Measurements from ENCODE around the gene INPP4A.

Gene INPP4A

DNA sequence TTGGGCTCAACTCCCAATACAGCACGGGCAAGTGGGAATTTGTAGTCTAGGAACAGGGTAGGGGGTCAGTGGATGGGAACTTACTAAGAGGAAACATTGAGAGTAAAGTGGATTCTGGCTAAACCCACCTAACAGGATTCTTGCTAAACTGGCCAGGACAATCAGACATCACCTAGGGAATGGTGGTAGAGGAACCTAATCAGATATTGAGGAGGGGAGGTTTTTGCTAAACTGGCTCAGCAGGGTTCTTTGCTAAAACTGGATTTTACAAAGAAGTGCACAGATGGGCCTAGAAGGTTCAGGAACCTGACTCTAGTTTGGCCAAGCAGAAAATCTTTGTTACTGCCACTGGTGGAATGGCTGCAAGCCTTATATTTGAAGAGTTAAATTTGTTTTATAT, 55.9 kb downstream of the INPP4A start:
- DNase-seq = no peak

DNA sequence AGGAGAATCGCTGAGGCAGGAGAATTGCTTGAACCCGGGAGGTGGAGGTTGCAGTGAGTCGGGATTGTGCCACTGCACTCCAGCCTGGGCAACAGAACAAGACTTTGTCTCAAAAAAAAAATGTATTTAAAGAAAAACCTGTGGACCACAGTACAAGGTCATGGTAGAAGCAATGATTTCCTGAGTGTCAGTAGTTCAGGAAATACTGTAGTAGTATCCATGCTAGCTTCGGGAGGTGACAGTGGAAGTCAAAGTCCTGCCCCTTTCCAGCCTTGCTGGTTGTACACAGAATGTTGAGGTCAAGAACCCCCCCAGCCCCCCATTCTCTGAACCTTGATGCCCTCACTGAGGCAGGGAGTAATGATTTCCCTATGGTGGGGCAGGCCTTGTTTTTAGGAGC, 56.6 kb downstream of the INPP4A start:
- DNase-seq = no peak

DNA sequence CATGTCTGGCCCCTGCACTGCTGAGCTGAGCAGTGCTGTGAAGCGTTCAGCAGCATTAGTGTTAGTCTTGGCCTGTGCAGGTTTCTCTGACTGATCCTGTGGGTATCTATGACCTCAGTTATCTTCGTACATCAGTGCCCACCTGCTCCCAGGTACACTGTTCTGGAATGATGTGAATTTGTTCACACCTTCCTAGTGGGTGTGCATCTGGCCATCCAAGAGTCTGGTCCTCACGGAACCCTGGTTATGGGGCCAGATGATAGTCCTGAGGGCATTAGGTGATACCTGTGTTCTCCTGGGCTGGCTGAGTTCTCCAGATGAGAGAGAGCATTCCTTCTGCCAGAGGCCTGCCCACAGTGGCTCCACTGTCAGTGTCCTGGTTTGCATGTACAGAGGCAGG, 57.2 kb downstream of the INPP4A start:
- no peak for DNase-seq

DNA sequence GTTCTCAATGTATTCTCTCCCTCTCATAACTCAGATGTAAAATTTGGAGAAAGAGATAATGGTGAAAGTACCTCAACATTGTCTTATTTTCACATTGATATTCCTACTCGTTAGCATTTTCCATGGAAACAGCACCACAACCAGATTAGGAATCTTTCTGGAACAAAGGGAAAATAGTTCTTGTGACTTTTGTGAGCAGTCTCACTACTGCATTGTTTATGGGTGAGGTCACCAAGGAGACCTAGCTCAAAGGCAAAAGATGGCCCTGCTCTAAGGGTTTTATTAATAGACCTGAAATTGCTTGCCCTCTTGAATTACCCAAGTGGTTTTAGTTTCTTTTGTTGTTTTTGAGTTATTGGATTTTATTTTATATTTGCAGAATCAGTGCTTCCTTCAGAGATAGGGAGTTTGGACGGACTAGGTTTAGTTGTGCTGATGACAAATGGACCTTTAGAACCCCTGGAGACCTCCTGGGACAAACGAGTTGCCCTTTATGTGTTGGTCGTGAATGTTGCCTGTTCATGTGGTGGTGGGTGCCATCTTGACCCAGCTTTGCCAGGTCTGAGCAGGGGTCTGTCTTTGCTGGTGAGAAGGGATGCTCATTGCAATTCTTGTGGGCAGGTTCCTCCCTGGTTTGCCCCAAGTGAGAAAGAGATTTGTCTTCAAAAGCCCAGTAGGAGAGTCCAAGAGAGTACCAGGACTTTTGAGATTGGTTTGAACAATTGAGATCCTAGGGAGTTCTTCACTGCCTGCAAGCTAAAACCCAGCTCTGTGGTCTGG, 58.1 kb downstream of the INPP4A start:
- no peak for DNase-seq

DNA sequence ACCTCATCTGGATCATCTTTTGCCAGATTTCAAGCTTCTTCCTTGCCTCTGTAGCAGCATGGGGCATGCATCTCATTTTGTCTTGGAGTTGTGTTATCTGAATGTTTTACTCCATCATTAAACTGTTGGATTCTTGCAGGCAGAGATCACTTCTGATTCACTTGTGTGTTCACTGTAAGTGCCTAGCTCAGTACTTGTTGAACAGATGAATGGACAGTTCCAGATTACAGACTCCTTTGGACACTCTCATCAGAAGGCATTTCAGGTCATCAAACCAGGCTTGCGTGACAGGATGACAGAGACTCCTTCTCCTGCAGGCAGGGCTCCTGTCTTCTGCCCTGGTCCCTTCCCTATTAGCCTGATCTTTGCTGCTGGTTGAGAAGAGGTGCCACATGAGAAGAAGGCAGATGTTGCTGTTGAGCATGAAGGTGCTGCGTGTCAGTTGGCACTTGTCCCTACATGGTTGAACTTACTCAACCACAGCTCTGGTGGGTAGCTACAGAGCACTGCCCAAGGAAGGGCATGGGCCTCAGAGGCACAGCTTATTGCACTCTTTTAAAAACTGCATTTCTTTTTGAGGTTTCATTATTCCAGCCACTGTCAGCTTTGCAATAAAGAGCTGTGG, 58.9 kb downstream of the INPP4A start:
- no peak for DNase-seq

DNA sequence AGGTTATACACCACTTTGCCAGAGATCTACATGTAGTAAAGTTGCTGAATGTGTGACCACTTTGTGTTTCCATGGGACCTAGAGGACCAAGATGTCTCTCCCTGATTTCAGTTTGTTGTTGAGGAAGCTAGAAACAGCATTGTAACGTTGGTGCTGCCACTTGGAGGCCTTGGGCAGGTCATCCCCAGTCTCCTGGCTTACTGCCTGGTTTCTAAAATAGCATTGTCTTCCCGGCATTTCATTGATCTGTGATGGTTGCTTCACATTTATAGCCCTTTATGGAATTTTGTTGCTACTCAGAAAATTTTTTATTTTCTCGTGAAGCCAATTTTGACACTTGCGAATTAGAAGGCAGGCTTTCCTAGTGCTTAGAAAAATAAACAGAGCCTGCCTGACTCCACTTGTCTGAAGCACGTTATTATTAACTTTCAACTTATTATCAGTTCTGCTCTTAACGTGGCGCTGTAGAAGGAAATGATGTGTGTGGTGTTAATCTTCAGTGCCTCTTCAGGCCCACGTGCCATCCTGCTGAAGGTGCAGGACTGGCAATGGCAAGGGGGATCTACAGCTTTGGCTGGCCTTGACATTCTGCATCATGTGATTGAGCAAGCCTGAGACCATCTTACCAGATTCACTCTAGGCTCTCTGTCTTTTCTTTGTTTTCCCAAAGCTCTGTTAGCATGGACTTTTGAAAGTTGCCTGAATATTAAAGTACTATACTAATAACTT, 59.9 kb downstream of the INPP4A start:
- no peak for DNase-seq

DNA sequence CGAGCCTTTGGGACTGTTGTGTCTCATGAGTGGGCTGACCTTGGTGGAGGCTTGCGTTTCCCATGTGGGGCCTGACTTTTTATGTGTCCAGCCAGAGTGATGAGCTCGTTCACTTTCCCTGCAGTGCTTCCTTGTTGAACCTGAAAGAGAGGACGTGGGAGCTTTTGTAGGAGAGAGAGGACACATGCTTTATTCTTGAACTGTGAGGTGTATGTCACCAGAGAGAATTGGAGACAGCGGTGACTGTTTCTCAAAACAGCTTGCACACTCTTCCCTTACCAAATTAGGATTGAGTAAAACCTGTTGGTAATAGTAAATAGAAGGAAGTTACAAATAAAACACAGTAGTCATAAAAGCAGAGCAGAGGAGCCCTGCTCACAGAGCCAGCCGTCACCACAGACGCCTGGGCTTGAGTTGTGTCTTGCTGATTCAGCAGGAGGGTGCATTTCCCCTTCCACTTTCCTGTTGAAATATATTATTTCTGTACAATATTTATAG, 60.7 kb downstream of the INPP4A start:
- DNase-seq = no peak

DNA sequence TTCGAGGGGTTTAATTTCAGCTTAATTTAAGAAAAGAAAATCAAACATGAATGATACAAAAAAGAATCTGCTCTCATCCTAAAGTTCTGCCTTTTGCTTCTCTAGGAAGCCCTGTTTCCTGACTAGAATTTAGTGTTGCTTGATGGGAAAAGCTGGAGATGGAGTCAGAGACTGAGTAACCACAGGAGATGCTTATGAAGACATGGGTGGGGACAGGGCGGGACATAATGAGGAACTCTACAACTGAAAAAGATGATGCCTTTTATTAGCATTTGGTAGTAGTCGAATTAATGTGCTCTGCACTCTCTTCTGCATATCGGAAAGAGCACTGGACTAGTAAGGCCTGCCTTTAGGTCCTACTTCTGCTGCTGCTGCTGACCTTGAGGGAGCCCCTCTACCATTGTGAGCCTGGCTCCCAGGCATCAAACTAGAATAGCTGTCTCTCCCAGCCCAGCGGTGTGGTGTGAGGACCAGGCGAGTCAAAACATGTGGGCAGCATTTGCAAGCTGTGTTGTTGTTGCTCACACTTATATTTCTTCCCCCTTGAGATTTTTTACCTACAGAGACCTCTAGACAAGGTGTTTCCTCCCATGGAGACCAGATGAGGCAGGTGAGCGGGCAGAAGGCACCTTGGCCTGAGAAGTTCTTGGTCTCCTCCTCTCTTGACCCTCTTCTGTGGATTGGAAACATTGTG, 61.5 kb downstream of the INPP4A start:
- no peak for DNase-seq

DNA sequence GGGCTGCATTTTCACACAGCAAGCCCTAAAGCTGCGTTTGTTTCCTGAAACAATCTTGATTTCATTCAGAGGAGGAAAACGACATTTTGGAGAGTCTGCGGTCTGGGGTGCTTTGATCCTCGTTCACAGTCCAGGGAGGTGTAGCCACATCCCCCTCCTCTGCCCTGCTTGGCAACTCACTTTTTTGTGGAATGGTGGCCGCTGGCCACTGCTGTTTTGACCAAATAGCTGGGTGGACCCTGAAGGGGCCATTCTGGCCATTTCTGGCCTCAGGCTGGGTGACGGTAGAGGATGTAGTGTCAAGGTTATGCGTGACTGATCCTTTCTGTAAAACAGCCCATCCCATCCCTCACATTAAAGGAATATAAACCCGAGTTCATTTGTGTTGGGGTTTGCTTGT, 62.2 kb downstream of the INPP4A start:
- no peak for DNase-seq

DNA sequence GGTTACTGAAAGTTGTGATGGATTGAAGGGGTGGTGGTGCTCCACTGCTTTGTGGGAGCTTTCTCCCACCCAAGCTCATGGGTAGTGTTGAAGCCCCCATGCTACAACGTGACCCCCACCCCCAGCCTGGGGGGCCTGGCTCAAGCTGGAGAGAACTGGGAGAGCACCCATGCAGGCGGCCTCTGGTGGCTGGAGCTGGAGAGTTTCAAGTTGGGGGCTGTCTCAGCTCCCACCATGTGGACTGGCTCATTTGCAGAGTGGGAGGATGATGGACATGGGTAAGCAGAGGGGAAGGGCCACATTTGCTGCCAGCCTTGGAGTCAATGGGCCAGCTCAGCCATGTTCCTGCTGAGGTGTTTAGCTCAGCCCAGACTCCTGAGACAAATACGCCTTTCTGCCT, 62.8 kb downstream of the INPP4A start:
- no peak for DNase-seq

DNA sequence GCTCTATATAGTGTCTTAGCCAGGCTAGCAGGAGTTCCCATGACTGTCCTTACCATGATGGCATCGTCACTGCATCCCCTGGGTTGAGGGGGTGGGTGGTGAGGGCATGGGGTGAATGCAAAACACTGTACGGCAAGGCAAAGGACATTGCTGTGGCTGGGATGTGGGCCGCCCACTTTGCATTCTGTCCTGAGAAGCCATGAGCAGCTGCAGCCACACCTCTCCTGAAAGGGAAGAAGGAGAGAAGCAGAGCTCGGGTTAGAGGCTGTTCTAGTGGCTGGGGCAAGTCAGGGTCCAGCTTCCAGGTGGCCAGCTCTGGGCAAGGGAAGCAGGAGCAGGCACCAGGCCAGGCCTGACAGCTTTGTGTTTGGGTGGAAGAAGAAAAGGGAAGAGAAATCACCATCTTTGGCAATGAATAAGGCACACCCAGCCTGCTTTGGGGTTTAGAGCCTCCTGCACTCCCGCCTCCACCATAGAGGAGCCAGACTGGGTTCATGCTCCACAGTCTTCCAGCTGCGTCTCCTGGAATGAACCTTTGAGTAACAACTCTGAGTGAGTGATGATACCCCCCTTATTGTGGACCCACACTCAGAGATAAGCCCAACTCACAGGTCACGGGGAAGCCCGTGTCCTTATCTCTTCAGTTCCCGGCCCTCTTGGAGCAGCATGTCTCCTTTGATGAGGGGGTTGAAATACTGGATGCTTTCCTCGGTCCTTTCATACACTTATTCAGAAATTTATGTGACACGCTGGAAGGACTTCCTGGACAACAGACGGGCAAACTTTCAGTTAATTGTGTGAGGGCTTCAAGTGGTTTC, 63.4 kb downstream of the INPP4A start:
- DNase-seq = no peak

DNA sequence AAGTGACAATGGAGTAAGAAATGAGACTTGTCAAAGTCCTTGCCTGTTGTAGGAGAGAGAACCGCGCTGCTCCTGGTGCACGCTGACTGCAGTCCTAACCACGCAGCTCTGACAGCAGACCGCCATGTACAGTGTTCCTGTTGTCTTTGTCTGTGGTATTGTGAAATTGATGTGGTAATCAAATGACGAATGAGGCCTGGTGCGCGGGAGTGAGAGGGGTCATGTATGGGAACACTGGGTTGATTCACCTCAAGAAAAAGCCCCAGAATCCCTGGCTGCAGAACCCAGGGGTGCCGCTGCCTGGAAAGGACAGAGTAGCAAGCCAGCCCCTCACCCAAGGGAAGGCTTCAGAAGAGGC, 64.0 kb downstream of the INPP4A start:
- no peak for DNase-seq

DNA sequence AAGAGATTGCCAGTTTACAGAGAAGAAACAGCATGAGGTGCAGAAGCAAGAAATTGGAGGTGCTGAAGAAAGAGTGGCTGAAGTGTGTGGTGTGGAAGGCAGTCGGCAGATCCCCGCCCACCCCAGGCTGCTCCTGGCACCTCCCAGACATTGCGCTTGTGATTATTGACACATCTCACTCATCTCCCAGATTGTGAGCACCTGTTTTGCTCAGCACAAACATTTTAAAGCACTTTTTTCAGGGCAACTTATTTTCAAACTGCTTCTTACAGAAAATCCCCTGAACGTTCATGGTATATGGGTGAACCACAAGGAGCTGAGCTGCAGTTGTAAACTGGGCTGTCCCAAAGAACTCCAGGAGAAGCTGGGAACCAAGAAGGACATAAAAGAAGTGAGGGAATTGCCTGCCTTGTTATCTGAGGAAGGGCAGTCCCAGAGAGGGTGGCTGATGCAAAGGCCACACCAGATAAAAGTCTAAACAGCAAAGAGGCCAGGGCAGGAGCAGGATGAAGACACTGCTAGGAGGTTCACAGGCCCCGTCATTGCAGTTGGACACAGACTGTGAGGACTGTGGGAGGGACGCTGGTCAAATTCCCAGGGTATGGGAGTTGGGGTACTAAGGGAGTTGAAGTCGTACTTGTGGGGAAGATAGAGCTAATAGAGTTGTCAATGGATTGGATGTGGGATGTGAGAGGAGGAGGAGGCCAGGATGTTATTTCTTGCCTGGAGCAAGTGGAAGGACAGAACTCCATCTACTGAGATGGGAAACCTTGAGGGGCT, 65.1 kb downstream of the INPP4A start:
- no peak for DNase-seq

DNA sequence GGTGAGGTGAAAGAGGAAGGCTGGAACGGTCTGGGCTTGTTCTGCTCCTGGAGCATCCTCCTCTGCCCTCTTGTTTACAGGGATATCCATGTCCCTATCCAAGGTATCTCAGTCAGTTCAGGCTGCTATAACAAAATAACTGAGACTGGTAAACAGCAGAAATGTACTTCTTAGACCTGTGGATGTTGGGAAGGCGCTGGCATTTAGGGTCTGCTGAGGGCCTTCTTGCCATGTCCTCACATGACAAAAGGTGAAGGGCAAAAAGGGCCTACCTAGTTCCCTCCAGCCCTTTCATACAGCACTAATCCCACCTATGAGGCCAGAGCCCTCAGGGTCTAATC, 65.6 kb downstream of the INPP4A start:
- DNase-seq = no peak

DNA sequence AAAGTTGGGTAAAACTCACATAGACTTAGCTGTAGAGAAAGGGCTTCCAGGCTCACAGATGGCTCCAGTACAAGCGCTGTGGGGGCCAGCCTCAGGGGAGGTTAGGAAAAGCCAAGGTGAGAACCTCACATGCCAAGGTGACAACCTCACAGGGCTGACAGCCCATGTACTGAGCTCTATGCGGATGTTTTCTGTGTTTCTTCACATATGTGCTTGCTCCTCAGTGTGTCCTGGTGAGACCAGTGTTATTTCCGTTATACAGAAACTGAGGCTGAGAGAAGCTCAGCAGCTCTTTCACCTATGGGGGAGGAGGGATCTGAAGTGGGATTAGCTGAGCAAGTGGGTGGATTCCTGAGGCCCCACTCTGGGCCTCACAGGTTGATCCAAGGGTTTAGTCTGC, 67.3 kb downstream of the INPP4A start:
- DNase-seq = no peak

DNA sequence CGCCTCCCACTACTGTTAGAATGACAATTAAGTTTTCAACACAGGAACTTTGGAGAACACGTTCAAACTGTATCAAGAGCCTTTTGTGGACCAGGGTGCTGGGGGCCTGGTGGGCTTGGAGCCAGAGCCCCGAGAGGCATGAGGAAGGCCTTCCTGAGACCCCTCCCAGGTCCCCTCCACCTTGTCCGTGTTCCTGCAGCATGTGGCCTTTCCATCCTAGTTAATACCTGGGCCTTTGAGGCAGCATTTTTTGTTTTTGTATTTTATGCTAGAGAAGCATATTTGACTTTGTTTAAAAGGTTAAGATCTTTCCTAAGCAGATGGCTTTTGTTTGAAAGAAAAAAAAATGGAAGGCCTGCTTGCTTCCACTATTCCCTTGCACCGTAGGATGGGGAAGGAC, 68.0 kb downstream of the INPP4A start:
- DNase-seq = no peak

DNA sequence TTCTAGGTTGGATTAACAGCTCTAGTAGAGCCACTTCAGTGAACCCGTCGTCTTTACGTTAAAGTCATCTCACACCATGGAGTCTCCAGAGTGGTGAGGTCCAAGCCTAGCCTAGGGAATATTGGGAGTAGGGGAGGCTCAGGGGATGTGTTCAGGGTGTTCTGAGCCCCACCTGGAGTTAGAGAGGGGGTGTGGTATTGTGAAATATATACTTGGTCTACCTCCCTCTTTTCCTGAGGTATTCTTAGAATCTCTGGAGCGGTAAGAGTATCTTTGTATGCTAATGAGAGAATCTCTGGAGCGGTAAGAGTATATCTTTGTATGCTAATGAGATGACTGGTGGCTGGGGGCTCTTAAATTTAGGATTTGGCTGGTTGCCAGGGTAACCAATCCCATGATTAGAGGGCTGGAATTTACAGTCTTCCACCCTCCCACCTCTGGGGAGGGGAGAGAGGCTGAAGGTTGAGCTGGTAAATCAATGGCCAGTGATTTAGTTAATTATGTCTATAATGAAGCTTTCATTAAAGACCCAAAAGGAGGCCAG, 69.5 kb downstream of the INPP4A start:
- DNase-seq = no peak

DNA sequence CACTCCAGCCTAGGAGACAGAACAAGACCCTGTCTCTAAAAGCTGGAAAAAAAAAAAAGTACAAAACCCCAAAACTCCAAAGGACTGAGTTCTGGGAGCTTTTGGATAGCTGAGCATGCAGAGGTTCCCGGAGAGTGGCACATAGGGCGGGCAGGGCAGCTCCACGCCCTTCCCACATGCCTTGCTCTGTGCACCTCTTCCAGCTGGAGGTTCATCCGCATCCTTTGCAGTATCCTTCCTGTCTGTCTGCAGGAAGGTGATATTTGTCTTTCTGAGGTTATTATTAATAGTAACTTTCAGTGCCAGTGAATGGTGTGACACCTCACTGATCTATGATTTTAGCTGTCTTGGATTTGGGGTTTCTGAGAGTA, 70.2 kb downstream of the INPP4A start:
- DNase-seq = no peak

DNA sequence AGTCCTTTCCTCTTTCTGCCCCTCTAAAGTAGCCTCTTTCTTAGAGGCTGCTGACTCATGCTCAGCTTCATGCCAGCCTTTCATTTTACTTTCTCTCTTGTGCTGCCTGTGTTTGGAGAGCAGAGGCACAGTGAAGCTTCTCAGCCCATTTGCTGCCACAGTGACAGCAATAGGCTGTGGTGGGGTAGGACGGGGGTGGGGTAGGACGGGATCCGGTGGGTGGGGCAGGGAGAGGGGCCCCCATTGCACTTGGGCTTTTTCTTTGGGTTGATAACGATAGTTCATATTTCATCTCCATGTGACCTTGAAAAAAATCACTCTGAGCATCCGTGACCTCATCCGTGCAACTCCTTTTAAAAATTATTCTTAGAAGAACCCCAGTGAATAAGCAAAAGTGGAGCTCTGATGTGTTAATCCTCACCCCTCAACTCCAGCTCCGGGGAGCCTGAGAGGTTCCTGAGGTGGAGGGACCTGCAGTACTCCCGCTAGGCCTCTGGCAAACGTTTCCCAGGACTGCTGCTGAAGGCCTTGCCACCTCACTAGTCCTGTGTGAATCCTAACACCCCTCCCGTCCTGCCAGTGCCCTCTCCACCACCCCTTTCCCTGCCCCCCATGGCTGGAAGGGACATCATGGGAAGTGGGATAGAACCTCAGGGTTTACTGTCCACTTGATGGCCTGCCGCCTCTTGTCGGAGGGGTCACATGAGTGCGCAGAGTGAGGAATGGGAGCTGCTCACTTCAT, 70.8 kb downstream of the INPP4A start:
- no peak for DNase-seq

DNA sequence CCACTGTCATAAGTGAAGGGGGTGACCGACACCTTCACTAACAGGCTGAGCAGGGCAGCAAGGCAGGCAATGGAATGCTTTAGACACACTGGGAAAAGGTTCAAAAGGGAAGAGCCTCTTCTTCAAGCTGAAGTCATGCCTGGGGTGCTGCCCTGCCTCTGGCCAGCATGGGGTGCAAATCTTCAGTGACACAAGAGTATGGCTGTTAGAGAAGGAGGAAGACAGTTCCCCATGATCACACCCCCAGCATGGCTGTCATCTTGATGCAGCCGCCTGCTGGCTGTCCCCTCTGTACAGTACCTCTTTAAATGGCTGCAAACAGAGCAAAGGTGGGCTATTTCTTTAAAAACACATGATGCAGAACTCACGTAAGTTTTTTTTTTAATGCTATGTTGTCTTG, 71.9 kb downstream of the INPP4A start:
- DNase-seq = no peak

DNA sequence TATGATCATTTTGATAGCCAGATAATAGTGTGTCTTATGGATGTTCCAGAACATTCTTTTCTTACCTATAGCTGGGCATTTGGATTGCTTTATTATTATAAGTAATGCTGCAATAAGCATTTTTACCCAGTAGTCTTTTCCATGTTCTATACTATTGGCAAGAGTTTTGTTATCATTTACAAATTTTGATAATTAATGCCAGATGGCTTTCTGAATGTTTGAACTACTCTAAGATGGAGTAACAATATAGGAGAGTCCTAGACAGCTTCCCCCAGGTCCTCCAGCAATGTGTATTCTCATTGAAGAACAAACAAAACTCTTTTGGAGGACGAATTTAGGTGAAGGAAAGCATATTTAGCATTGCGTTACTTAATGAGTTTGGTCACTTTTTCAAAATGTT, 73.0 kb downstream of the INPP4A start:
- no peak for DNase-seq

Measured in activated CD4-positive, CD25-positive, alpha-beta regulatory T cell (primary cell).